H1 (cell line): ENCODE measurements around the gene ILKAP. TPM values are rescaled to one million over a fixed set of nuclear protein-coding genes. Genes with fewer than 3 reads are reported as not detected.

Experiments used
- CTCF ChIA-PET: fragments of 300-600 bp; sonication (Branson Sonifier 250); formaldehyde crosslinking; loops from one replicate; lab custom pipeline; 2021; ENCODE audit not compliant: partially characterized antibody; lab: Charles Lee
- POLR2A ChIA-PET: fragments of 300-600 bp; sonication (Branson Sonifier 250); formaldehyde crosslinking; loops from one replicate; lab custom pipeline; 2021; ENCODE audit warnings: inconsistent platforms; ENCODE audit not compliant: partially characterized antibody; lab: Charles Lee
- DNase-seq, 2 experiments: peaks; one replicate each; pipeline versions ENCODE4 v3.0.0 to v3.0.0-alpha.2; 2010 to 2022; ENCODE audit warnings: low spot score in 2 of 2, low read depth in 1 of 2, mixed read lengths in 1 of 2
- FAIRE-seq: peaks from 2 replicates; lab custom pipeline; 2011; peaks lifted over from hg19 to GRCh38; lab: Jason Lieb, UNC
- H2AFZ ChIP-seq: 2 replicates; pipeline ENCODE4 v1.8.1; 2012; ENCODE audit warnings: low read length, inconsistent platforms
- H2AK5ac ChIP-seq: 2 replicates; pipeline ENCODE4 v1.6.1; 2013; ENCODE audit warnings: low read depth, low read length
- H2BK120ac ChIP-seq: replicated peaks from 2 replicates; pipeline ENCODE3; 2013; ENCODE audit warnings: low read depth, low read length, inconsistent platforms
- H2BK12ac ChIP-seq: 2 replicates; pipeline ENCODE4 v1.6.1; 2013; ENCODE audit warnings: low read depth, low read length
- H2BK15ac ChIP-seq: 2 replicates; pipeline ENCODE4 v1.6.1; 2013; ENCODE audit warnings: low read length
- H2BK20ac ChIP-seq: 2 replicates; pipeline ENCODE4 v1.6.1; 2013; ENCODE audit warnings: low read length
- H2BK5ac ChIP-seq: 2 replicates; pipeline ENCODE4 v1.6.1; 2013; ENCODE audit warnings: low read depth, low read length
- H3K14ac ChIP-seq: 2 replicates; pipeline ENCODE4 v1.6.1; 2013; ENCODE audit warnings: inconsistent platforms; ENCODE audit not compliant: insufficient read length
- H3K18ac ChIP-seq: 2 replicates; pipeline ENCODE4 v1.6.1; 2013; ENCODE audit warnings: low read length; ENCODE audit errors: extremely low read depth
- H3K23ac ChIP-seq: 2 replicates; pipeline ENCODE4 v1.6.1; 2013; ENCODE audit warnings: inconsistent platforms; ENCODE audit not compliant: insufficient read length
- H3K23me2 ChIP-seq: 2 replicates; pipeline ENCODE4 v1.6.1; 2013; ENCODE audit warnings: low read depth, low read length
- H3K27ac ChIP-seq: 2 replicates; pipeline ENCODE4 v1.6.1; 2011; ENCODE audit warnings: low read depth, low read length, inconsistent platforms
- H3K27me3 ChIP-seq, 4 experiments: replicated peaks in 1 of 4; 1 replicate in 1 of 4; 2 replicates in 3 of 4; pipeline versions ENCODE4 v1.6.1 to v1.8.1; 2011 to 2013; ENCODE audit warnings: low read length in 3 of 4, mild to moderate bottlenecking in 3 of 4, inconsistent platforms in 2 of 4, mixed read lengths in 2 of 4, moderate library complexity in 1 of 4; ENCODE audit not compliant: control insufficient read depth in 3 of 4, insufficient read depth in 3 of 4; ENCODE audit errors: extremely low read depth in 1 of 4
- H3K36me3 ChIP-seq, 4 experiments: 2 replicates each; pipeline versions ENCODE4 v1.6.1 to v1.8.1; 2011 to 2013; ENCODE audit warnings: mild to moderate bottlenecking in 4 of 4, low read length in 3 of 4, moderate library complexity in 2 of 4, control low read depth in 1 of 4, inconsistent platforms in 1 of 4; ENCODE audit not compliant: insufficient read depth in 4 of 4, control insufficient read depth in 2 of 4
- H3K4ac ChIP-seq: replicated peaks from 2 replicates; pipeline ENCODE3; 2013; ENCODE audit warnings: low read length, low read depth, mixed read lengths, inconsistent platforms; ENCODE audit not compliant: insufficient read length
- H3K4me1 ChIP-seq, 4 experiments: replicated peaks in 1 of 4; 1 replicate in 1 of 4; 2 replicates in 3 of 4; pipeline versions ENCODE4 v1.6.1 to v1.8.1; 2011 to 2013; ENCODE audit warnings: low read length in 3 of 4, inconsistent platforms in 2 of 4, mixed read lengths in 1 of 4; ENCODE audit not compliant: insufficient read depth in 4 of 4, control insufficient read depth in 3 of 4
- H3K4me2 ChIP-seq, 2 experiments: 2 replicates each; pipeline versions ENCODE4 v1.6.1 to v1.8.1; 2011 to 2013; ENCODE audit warnings: low read depth in 2 of 2, low read length in 2 of 2, control low read depth in 1 of 2, inconsistent platforms in 1 of 2, mild to moderate bottlenecking in 1 of 2; ENCODE audit not compliant: insufficient read depth in 1 of 2
- H3K4me3 ChIP-seq, 4 experiments: fragments of 200-600, 300-600 bp in 1 of 4; sonication (generic), shearing (Covaris generic), sonication (Bioruptor Twin) in 1 of 4; 2 replicates each; pipeline versions ENCODE4 v1.5.1 to v1.8.1; 2011 to 2016; ENCODE audit warnings: low read length in 4 of 4, low read depth in 3 of 4, control low read depth in 2 of 4, inconsistent platforms in 2 of 4, mild to moderate bottlenecking in 2 of 4, mixed read lengths in 1 of 4, moderate library complexity in 1 of 4; ENCODE audit not compliant: insufficient read depth in 2 of 4; ENCODE audit errors: extremely low read depth in 1 of 4
- H3K56ac ChIP-seq: replicated peaks from 2 replicates; pipeline ENCODE3; 2013; ENCODE audit warnings: low read depth, mild to moderate bottlenecking, mixed read lengths, low read length, inconsistent platforms; ENCODE audit not compliant: insufficient read length
- H3K79me1 ChIP-seq: 2 replicates; pipeline ENCODE4 v1.6.1; 2013; ENCODE audit warnings: low read depth, low read length, control low read depth
- H3K79me2 ChIP-seq, 2 experiments: 2 replicates each; pipeline versions ENCODE4 v1.6.1 to v1.8.1; 2012 to 2013; ENCODE audit warnings: low read length in 2 of 2, mild to moderate bottlenecking in 2 of 2, inconsistent platforms in 1 of 2; ENCODE audit not compliant: insufficient read depth in 2 of 2, control insufficient read depth in 1 of 2
- H3K9ac ChIP-seq, 4 experiments: replicated peaks in 1 of 4; 1 replicate in 1 of 4; 2 replicates in 3 of 4; pipeline versions ENCODE4 v1.6.1 to v1.8.1; 2011 to 2013; ENCODE audit warnings: low read depth in 3 of 4, low read length in 3 of 4, control low read depth in 2 of 4, mild to moderate bottlenecking in 2 of 4, moderate library complexity in 2 of 4, inconsistent platforms in 1 of 4; ENCODE audit errors: extremely low read depth in 1 of 4
- H3K9me3 ChIP-seq, 2 experiments: 2 replicates each; pipeline versions ENCODE4 v1.6.1 to v1.8.1; 2012 to 2013; ENCODE audit warnings: mild to moderate bottlenecking in 2 of 2, moderate library complexity in 2 of 2, control low read depth in 1 of 2, inconsistent platforms in 1 of 2, low read depth in 1 of 2, low read length in 1 of 2, mixed read lengths in 1 of 2; ENCODE audit not compliant: insufficient read depth in 2 of 2
- H4K20me1 ChIP-seq, 2 experiments: replicated peaks in 1 of 2; 2 replicates each; pipeline versions ENCODE3 to v1.8.1; 2011 to 2013; ENCODE audit warnings: inconsistent platforms in 2 of 2, low read length in 2 of 2, mild to moderate bottlenecking in 1 of 2; ENCODE audit not compliant: insufficient read depth in 2 of 2, control insufficient read depth in 1 of 2
- H4K5ac ChIP-seq: 2 replicates; pipeline ENCODE4 v1.6.1; 2013; ENCODE audit warnings: low read length, low read depth, mixed read lengths, inconsistent platforms; ENCODE audit not compliant: insufficient read length
- H4K8ac ChIP-seq: 2 replicates; pipeline ENCODE4 v1.8.0; 2013; ENCODE audit warnings: mild to moderate bottlenecking, moderate library complexity, low read length, inconsistent platforms; ENCODE audit not compliant: insufficient read depth; ENCODE audit errors: extremely low read depth
- H4K91ac ChIP-seq: replicated peaks from 2 replicates; pipeline ENCODE3; 2013; ENCODE audit warnings: low read length, mixed read lengths, inconsistent platforms; ENCODE audit not compliant: insufficient read length
- E2F6 ChIP-seq: IDR thresholded peaks from 2 replicates; pipeline ENCODE4 v1.6.1; 2012; ENCODE audit warnings: inconsistent platforms
- TBP ChIP-seq: IDR thresholded peaks from 2 replicates; pipeline ENCODE4 v1.6.1; 2011; ENCODE audit warnings: low read depth, low read length, improper control_type of control experiment
- WGBS, 2 experiments: shearing (Covaris generic) in 1 of 2; methylation state at CpG; one replicate each; pipeline versions ENCODE4 v1.1.6 to v1.1.7; 2013 to 2015; ENCODE audit warnings: low lambda C conversion rate in 2 of 2, mixed read lengths in 2 of 2, inconsistent platforms in 1 of 2, low coverage in 1 of 2, missing lambda C conversion rate in 1 of 2; ENCODE audit not compliant: insufficient replicate concordance in 2 of 2, insufficient coverage in 1 of 2, insufficient read length in 1 of 2; ENCODE audit errors: extremely low coverage in 1 of 2, missing lambda C conversion rate in 1 of 2; 5-methylcytosine and 5-hydroxymethylcytosine counted together
- polyA plus RNA-seq, 7 experiments: library from polyadenylated mRNA; depleted of rRNA in 3 of 7; stranded (reverse) in 5 of 7; unstranded in 2 of 7; fragments of >200 nt in 5 of 7; fragments of 200-250 nt in 2 of 7; gene quantifications; 1 replicate in 5 of 7; 2 replicates in 1 of 7; 4 replicates in 1 of 7; pipeline versions ENCODE4 v1.2.1 to v1.2.3, GENCODE V29; 2011 to 2013; ENCODE audit warnings: missing spikeins in 2 of 7, mixed read lengths in 2 of 7
- total RNA-seq: library from RNA; stranded (reverse); fragmentation: NEBNext Ultra II Directional; extraction: Animal tissue kit (Norgen Biotek cat#: 25700); gene quantifications from 2 replicates; pipeline ENCODE4 v1.2.1, GENCODE V29; 2021

ILKAP gene
- total and polyA plus RNA-seq, 2 of the 8 experiments (the other 6 are each of a cell fraction or from before 2014, with no cell fraction given): 23.5 to 33.8 TPM

- Histone ChIP-seq H3K27ac (no peak overlapping the region), H4K91ac (no peak overlapping the region), H2BK15ac (no peak overlapping the region), H2AFZ (no peak overlapping the region), H4K5ac (no peak overlapping the region), H2AK5ac (no peak overlapping the region), H3K23ac (no peak overlapping the region), H3K79me2 (no peaks in the 10 kb centered on the region), H3K56ac (no peak overlapping the region), H4K20me1 (no peaks in the 10 kb centered on the region), H3K79me1 (no peaks in the 10 kb centered on the region), H4K8ac (no peak overlapping the region), H3K4me3 (no peak overlapping the region), H3K9me3 (no peaks in the 10 kb centered on the region), H3K23me2 (no peaks in the 10 kb centered on the region), H3K18ac (no peak overlapping the region), H3K14ac (no peak overlapping the region), H2BK5ac (peak overlapping the region; percentile 40; the same call in 1 of the 2 replicates), H2BK12ac (no peak overlapping the region), H3K36me3 (no peaks in the 10 kb centered on the region; a peak in 1 of 8 replicates), H2BK120ac (no peak overlapping the region), H3K9ac (no peak overlapping the region), H2BK20ac (no peak overlapping the region), H3K27me3 (no peaks in the 10 kb centered on the region), H3K4me1 (no peaks in the 10 kb centered on the region), H3K4ac (no peak overlapping the region), H3K4me2 (no peak overlapping the region)
- ChIA-PET POLR2A (interaction anchor here (0.6 to 0.9 kb wide), 2 partner anchors 11 kb away, joined by 3 read pairs; no protein-coding TSS in a partner anchor), CTCF (interaction anchor here (0.6 to 7.1 kb wide), 13 partner anchors 8 to 307 kb away, joined by 3 to 72 read pairs (median 3); no protein-coding TSS in a partner anchor)
- no peak for FAIRE-seq
- no peak for DNase-seq
- WGBS, 2 experiments: 91% methylated on average over 29 of the region's 30 CpGs; no CpG with 5 or more reads in 1 of the 2 experiments
- TF ChIP-seq E2F6 (no peak), TBP (no peak)
Measured at GRCh38 chr2:238142382-238143205, 60.9 kb downstream of the ILKAP start.
